Transverse colon (tissue), 4 donors: Measurements from ENCODE around the gene LMOD1. TPM values are rescaled to one million over a fixed set of nuclear protein-coding genes. Genes with fewer than 3 reads are reported as not detected.

Experiments
- DNase-seq: peaks from one replicate; pipeline ENCODE4 v3.0.0-alpha.2; 2019
- H3K27ac ChIP-seq, 4 donors: fragments of 200-600 bp; sonication (generic); 2 replicates each; pipeline ENCODE4 v1.5.1; 2016 to 2018; ENCODE audit warnings: inconsistent platforms in 4 of 4
- H3K27me3 ChIP-seq: fragments of 200-600 bp; sonication (generic); 2 replicates; pipeline ENCODE4 v1.5.1; 2017; ENCODE audit warnings: inconsistent platforms
- H3K36me3 ChIP-seq, 4 donors: fragments of 200-600 bp; sonication (generic); 2 replicates each; pipeline ENCODE4 v1.5.1; 2017 to 2019; ENCODE audit warnings: inconsistent platforms in 4 of 4
- H3K4me1 ChIP-seq, 4 donors: fragments of 200-600 bp; sonication (generic); 2 replicates each; pipeline ENCODE4 v1.5.1; 2017 to 2020; ENCODE audit warnings: inconsistent platforms in 4 of 4
- H3K4me3 ChIP-seq, 4 donors: fragments of 200-600 bp; sonication (generic); 1 replicate in 1 of 4; 2 replicates in 3 of 4; pipeline versions ENCODE4 v1.5.1 to v1.6.1; 2017 to 2019; ENCODE audit warnings: inconsistent platforms in 4 of 4
- H3K9me3 ChIP-seq, 2 donors: fragments of 200-600 bp; sonication (generic); 2 replicates each; pipeline ENCODE4 v1.5.1; 2017 to 2019; ENCODE audit warnings: inconsistent platforms in 2 of 2
- EP300 ChIP-seq: sonication (generic); formaldehyde crosslinking; IDR thresholded peaks from one replicate; pipeline ENCODE4 v1.6.1; 2017; ENCODE audit warnings: antibody characterized with exemption, low read depth
- POLR2A ChIP-seq: fragments of 450-650 bp; IDR thresholded peaks from one replicate; pipeline ENCODE4 v1.6.1; 2016; ENCODE audit warnings: antibody characterized with exemption, mild to moderate bottlenecking, moderate library complexity
- POLR2AphosphoS5 ChIP-seq, 3 donors: sonication (generic); formaldehyde crosslinking; IDR thresholded peaks; one replicate each; pipeline ENCODE4 v1.6.1; 2016; ENCODE audit warnings: antibody characterized with exemption in 3 of 3
- WGBS, 2 donors: methylation state at CpG; one replicate each; pipeline ENCODE4 v1.1.5; 2018; ENCODE audit warnings: low coverage in 1 of 2; 5-methylcytosine and 5-hydroxymethylcytosine counted together
- in situ Hi-C, 4 donors: fragments of 200-750 bp; cut with MboI; loops; one replicate each; pipeline versions ENCODE4 v1.15.0 to v1.15.1; 2017; ENCODE audit warnings: low sequenced_read_pairs in 3 of 4, low pct_ligation_motif_present in 1 of 4, low pct_unique_long_range_greater_than_20kb in 1 of 4
- intact Hi-C: fragments of 100-400 bp; cut with DNase I; formaldehyde crosslinking; loops from one replicate; pipeline ENCODE4 v1.15.1; 2023; ENCODE audit warnings: low total_unique reads
- total RNA-seq, 4 donors: library from RNA; depleted of rRNA; stranded (reverse); fragments of >200 nt; gene quantifications; one replicate each; pipeline ENCODE4 v1.1.0, GENCODE V29; 2016
- TF ChIP-seq, protein P1 (sequence below), 5 experiments: fragments of 200-600 bp in 3 of 5; fragments of 450-650 bp in 2 of 5; sonication (generic) in 3 of 5; IDR thresholded peaks; 1 replicate in 2 of 5; 2 replicates in 3 of 5; pipeline ENCODE4 v1.5.1; 2016 to 2017; ENCODE audit warnings: antibody characterized with exemption in 5 of 5, inconsistent platforms in 3 of 5, mild to moderate bottlenecking in 2 of 5, moderate library complexity in 1 of 5

LMOD1 gene
- total RNA-seq, 4 donors from 2014 or later, result 73.2 to 166 (median 115) TPM

GRCh38 chr1:201851949-201852348, 94.4 kb downstream of the LMOD1 start:
- in situ Hi-C loops (loop anchor here in 1 of 4 donors (25.0 kb wide), 1 partner anchor 285 kb away; the partner anchor contains the start of gene ARL8A), intact Hi-C loops (no loop called here)
- DNase-seq, result no peak
- no peak overlapping the region for H3K4me3 ChIP-seq
- no peak for TF ChIP-seq POLR2A
- TF ChIP-seq EP300, result no peak
- TF ChIP-seq POLR2AphosphoS5 (IDR thresholded peaks at IDR 0.05), result no peak
- TF ChIP-seq, protein P1, sequence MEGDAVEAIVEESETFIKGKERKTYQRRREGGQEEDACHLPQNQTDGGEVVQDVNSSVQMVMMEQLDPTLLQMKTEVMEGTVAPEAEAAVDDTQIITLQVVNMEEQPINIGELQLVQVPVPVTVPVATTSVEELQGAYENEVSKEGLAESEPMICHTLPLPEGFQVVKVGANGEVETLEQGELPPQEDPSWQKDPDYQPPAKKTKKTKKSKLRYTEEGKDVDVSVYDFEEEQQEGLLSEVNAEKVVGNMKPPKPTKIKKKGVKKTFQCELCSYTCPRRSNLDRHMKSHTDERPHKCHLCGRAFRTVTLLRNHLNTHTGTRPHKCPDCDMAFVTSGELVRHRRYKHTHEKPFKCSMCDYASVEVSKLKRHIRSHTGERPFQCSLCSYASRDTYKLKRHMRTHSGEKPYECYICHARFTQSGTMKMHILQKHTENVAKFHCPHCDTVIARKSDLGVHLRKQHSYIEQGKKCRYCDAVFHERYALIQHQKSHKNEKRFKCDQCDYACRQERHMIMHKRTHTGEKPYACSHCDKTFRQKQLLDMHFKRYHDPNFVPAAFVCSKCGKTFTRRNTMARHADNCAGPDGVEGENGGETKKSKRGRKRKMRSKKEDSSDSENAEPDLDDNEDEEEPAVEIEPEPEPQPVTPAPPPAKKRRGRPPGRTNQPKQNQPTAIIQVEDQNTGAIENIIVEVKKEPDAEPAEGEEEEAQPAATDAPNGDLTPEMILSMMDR (IDR thresholded peaks at IDR 0.05), result no peak
- peaks cover 0 to 68% (median 27%) of the 10 kb centered on the region in 4 donors for H3K36me3 ChIP-seq
- H3K9me3 ChIP-seq, result no peaks in the 10 kb centered on the region
- H3K27ac ChIP-seq, result no peak overlapping the region
- no peaks in the 10 kb centered on the region for H3K27me3 ChIP-seq
- 92 to 97% methylated on average over 1 of the region's 1 CpG for WGBS, 2 donors
- H3K4me1 ChIP-seq, result no peaks in the 10 kb centered on the region

DNA sequence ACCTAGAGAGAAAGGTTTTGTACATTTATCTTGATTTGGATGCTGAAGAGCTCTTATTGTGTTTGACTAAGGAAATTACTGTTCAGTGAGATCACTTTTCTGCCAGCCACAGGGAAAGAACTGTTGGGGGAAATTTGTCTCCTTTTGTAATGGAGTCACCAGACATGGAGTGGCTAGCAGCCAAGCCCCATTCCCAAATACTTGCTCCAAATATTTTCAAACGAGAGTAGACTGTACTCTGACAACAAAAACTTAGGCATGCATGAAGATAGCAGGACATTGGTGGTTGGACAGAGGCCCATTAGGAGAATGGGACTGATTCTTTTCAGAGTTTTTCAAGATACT, 96.3 kb downstream of the LMOD1 start:
- H3K36me3 ChIP-seq, result peaks cover 0 to 52% (median 17%) of the 10 kb centered on the region in 4 donors
- intact Hi-C loops, result no loop called here
- in situ Hi-C loops, result loop anchor here in 1 of 4 donors (25.0 kb wide), 1 partner anchor 287 kb away; the partner anchor contains the start of gene ARL8A
- no peaks in the 10 kb centered on the region for H3K9me3 ChIP-seq
- DNase-seq, result no peak
- H3K4me3 ChIP-seq, result no peak overlapping the region
- WGBS, 2 donors, result 45 to 50% methylated on average over 1 of the region's 1 CpG
- no peaks in the 10 kb centered on the region for H3K27me3 ChIP-seq
- H3K4me1 ChIP-seq, result no peaks in the 10 kb centered on the region
- TF ChIP-seq, protein P1 (IDR thresholded peaks at IDR 0.05), result no peak
- TF ChIP-seq POLR2A, result no peak
- no peak for TF ChIP-seq EP300
- TF ChIP-seq POLR2AphosphoS5 (IDR thresholded peaks at IDR 0.05), result no peak
- H3K27ac ChIP-seq, result peak overlapping the region in 2 of 4 donors; percentile 7 to 32

DNA sequence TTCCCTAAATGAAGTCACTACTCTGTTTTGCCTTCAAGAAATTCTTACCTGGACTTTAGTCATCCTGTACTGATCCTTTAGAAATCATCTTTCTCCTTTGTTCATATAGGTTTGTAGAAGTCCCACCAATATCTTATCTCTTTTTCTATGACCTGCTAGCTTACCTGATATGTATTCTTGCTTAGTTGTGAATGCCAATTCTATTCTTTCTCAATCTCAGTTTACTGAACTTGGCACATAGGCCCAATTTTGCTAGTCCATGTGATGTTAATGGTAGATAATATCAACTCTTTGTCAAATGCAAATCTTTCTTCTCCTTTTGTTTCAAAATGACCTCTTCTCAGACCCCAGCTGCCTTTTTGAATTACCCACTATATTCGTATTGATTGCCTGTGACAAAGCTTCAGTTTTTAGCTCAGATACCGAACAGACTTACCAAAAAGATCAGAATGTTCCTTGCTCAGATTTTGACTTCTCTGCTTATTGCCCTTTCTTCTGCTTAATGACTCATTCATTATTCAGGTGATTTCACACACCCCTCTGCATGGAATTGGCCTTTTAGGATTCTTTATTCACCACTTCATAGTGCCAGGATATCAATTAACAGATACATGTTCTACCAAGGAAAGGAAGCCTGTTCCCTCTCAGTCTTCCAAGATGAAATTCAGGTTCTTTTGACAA, 96.8 kb downstream of the LMOD1 start:
- H3K4me3 ChIP-seq, result no peak overlapping the region
- peaks cover 0 to 48% (median 15%) of the 10 kb centered on the region in 4 donors for H3K36me3 ChIP-seq
- intact Hi-C loops, result no loop called here
- no peaks in the 10 kb centered on the region for H3K9me3 ChIP-seq
- H3K4me1 ChIP-seq, result no peaks in the 10 kb centered on the region
- no peak for TF ChIP-seq EP300
- no peak for TF ChIP-seq POLR2AphosphoS5 (IDR thresholded peaks at IDR 0.05)
- TF ChIP-seq POLR2A, result no peak
- TF ChIP-seq, protein P1 (IDR thresholded peaks at IDR 0.05), result no peak
- WGBS, 2 donors, result 93 to 95% methylated on average over 2 of the region's 2 CpGs
- peak overlapping the region in 2 of 4 donors; percentile 7 to 32 for H3K27ac ChIP-seq
- H3K27me3 ChIP-seq, result no peaks in the 10 kb centered on the region
- DNase-seq, result no peak
- in situ Hi-C loops, result loop anchor here in 1 of 4 donors (25.0 kb wide), 1 partner anchor 288 kb away; the partner anchor contains the start of gene ARL8A

GRCh38 chr1:201848230-201848629, 98.1 kb downstream of the LMOD1 start:
- Histone ChIP-seq H3K27ac (no peak overlapping the region), H3K9me3 (no peaks in the 10 kb centered on the region), H3K4me1 (no peaks in the 10 kb centered on the region), H3K36me3 (peaks cover 0 to 36% (median 8%) of the 10 kb centered on the region in 4 donors), H3K4me3 (no peak overlapping the region), H3K27me3 (no peaks in the 10 kb centered on the region)
- in situ Hi-C loops (no loop called here), intact Hi-C loops (no loop called here)
- TF ChIP-seq, protein P1 (IDR thresholded peaks at IDR 0.05), result no peak
- no peak for TF ChIP-seq EP300
- TF ChIP-seq POLR2AphosphoS5 (IDR thresholded peaks at IDR 0.05), result no peak
- no peak for TF ChIP-seq POLR2A
- DNase-seq, result no peak
- WGBS, 2 donors, result 90 to 97% methylated on average over 2 to 6 of the region's 6 CpGs
